RKO (cell line): ENCODE data around the gene IRF2.

Experiments
- DNase-seq: peaks from one replicate; pipeline ENCODE4 v3.0.0-alpha.2; 2016; ENCODE audit warnings: low spot score

The IRF2 gene

GRCh38 chr4:184450743-184451535 lies 23.4 kb downstream of the IRF2 start:
- no peak for DNase-seq

DNA sequence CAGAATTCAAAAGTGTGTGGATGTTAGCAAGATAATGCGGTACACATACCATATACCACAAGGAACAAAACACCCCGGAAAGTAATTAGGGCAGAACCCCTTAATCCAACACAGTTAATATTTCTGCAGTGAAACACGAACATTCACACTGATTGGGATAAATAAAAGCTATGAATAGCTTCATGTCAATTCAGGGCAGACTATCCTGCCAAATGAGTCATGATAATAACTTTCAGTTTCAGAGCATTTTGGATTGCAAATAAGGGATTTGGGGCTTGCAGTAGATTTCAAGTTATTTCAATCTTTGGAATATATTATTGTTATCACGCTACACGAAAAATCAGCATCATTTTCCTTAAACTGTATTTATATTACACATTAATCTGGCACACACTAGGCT lies 24.3 kb downstream of the IRF2 start:
- no peak for DNase-seq

- DNase-seq: no peak
Measured at GRCh38 chr4:184448821-184449220, 25.5 kb downstream of the IRF2 start.

DNA sequence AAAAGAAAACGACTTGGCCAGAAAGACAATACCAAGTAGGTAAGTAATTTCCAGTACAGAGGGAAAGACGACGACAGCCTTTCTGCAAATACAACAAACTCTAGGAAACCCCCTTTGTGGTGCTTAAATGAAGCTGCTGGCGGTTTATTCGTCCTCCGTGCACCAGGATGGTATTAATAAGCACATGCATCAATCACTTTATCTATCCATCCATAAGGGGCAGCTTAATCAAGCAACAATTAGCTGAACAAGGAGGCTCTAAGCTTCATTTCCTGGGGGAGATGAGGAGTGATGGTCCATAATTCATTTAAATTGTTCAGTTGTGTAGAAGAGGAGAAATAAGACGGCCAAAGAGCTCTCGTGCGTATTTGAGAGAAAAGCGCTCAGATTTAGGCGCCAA lies 26.2 kb downstream of the IRF2 start:
- DNase-seq: no peak

GRCh38 chr4:184447664-184448063 lies 26.7 kb downstream of the IRF2 start:
- DNase-seq: no peak

GRCh38 chr4:184446132-184446658 lies 28.2 kb downstream of the IRF2 start:
- DNase-seq: no peak

DNA sequence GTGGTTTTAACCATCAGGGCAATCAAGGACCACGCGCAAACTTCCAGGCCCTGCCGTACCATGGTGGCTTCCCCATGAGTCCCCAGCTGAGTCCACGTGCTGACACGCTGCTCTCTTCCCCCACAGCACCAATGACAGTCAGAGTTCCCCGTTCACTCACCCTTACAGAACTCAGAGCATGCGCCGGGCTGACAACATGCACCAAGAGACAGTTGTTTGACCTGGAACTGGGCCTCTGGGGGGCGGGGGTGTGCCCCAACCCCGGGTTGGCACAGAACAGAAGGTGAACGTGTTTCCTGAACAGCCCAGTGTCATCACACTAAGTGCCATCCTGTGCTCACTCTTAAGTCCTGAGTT lies 29.4 kb downstream of the IRF2 start:
- DNase-seq: no peak

DNA sequence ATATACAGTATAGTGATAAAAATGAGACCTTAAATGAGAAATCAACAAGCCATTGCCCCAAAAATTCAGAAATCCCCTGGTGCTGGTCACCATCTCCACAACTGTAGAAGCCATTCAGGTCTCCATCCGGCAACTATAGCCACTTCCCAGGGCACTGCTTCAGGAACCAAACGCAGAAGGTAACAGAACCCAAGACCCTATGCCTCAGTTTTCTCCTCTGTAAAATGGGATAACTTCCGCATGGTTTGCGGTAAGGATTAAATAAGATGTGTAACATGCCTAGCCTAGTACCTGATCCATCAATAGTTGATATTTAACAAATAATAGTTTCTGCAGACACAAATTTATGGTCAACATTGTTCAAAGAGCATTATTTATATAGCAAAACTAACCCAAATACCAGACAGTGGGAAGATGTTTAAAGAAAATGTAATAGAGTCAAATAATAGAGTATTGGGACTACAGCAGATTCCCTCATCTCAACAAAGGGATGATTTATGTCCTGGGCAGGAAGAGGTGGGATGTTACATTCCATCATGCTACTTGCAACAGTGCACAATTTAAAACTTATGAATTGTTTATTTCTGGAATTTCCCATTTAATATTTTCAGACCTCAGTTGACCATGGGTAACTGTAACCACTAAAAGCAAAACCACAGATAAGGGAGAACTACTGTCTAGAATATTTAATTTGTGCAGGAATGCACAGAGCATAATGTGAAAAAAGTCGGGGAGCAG lies 30.0 kb downstream of the IRF2 start:
- no peak for DNase-seq

DNA sequence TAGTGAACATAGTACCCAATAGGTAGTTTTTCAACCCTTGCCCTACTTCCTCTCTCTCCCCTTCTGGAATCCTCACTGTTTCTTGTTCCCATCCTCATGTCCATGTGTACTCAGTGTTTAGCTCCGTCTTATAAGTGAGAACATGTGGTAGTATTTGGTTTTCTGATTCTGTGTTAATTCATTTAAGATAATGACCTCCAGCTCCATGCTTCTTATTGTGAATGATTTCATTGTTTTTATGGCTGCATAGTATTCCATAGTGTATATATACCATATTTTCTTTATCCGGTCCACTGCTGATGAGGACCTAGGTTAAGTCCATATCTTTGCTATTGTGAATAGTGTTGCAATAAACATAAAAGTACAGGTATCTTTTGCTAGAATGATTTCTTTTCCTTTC lies 31.0 kb downstream of the IRF2 start:
- DNase-seq: no peak

- DNase-seq: no peak
Measured at GRCh38 chr4:184442314-184442635, 32.1 kb downstream of the IRF2 start.

- no peak for DNase-seq
Measured at GRCh38 chr4:184441461-184442313, 32.7 kb downstream of the IRF2 start.

- DNase-seq: no peak
Measured at GRCh38 chr4:184440595-184441358, 33.6 kb downstream of the IRF2 start.

- no peak for DNase-seq
Measured at GRCh38 chr4:184439856-184440594, 34.3 kb downstream of the IRF2 start.

GRCh38 chr4:184439386-184439785 lies 35.0 kb downstream of the IRF2 start:
- no peak for DNase-seq

GRCh38 chr4:184438375-184438774 lies 36.0 kb downstream of the IRF2 start:
- DNase-seq: no peak

GRCh38 chr4:184437565-184438265 lies 36.6 kb downstream of the IRF2 start:
- DNase-seq: no peak

- no peak for DNase-seq
Measured at GRCh38 chr4:184434501-184435066, 39.8 kb downstream of the IRF2 start.

DNA sequence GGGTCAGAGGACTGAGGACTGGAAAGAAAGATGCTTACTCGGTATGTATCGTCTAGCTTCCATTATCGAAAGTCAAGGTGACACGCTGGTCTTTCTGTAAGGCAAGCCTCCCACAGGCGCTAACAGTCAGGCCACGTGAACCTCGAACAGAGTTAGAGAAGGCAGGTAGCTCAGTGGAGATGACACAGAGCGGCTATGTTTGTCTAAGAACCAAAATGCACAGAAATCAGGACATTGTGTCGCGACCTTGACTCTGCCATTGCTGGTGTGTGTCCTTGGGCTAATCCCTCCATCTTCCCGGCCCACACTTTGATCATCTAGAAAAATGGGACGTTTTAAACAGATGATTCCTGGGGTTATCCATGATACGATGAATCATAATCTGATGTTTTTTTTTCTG lies 40.3 kb downstream of the IRF2 start:
- DNase-seq: no peak

DNA sequence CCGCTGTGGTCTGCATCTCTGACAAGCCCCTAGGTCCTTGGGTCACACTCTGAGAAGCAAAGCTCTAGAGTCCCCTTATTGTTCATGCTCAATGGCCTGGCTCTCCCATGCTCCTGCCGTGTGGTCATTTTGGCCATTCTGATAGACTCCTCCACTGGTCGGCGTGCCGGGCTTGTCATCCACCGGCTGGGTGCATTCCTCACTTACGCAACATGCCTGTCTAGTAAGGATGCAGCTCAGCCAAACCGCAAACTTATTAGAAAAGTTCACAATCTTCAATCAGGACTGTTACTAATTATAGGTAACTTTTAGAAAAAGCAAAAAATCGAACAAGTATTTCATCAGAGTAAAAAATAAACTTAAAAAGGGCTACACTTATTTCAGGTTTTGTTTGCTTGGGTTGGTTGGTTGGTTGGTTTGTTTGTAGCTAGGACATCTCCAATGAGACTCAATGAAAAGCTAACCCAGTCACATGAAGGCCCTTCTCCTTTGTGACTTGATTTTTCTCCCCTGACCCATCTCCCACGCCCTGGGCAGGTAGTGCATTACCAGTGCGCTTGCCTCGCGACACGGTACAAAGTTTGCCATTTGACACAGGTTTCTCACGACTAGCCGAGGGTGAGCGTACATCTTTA lies 41.0 kb downstream of the IRF2 start:
- DNase-seq: no peak
